Heart left ventricle (tissue), 16 donors: Measurements from ENCODE around the gene RAD51B. TPM values are rescaled to one million over a fixed set of nuclear protein-coding genes. Genes with fewer than 3 reads are reported as not detected.
A peak's percentile ranks its signal among the peaks of the same experiment; 100 is the strongest.

Experiments used
- ATAC-seq, 4 donors: fragments of 200-7000 bp; cut with Tn5 transposase; one replicate each; pipeline ENCODE4 v1.9.1; 2020 to 2022; ENCODE audit warnings: moderate library complexity in 4 of 4, mild to moderate bottlenecking in 3 of 4, moderate number of reproducible peaks in 1 of 4
- DNase-seq, 5 donors: peaks; one replicate each; pipeline ENCODE4 v3.0.0-alpha.2; 2020
- H3K27ac ChIP-seq, 12 donors: fragments of 200-600 bp; sonication (generic) in 4 of 12; one replicate each; pipeline versions ENCODE4 v1.5.0 to v1.8.0; 2016 to 2022; ENCODE audit warnings: mild to moderate bottlenecking in 2 of 12
- H3K27me3 ChIP-seq, 9 donors: fragments of 200-600 bp; sonication (generic) in 2 of 9; one replicate each; pipeline versions ENCODE4 v1.5.1 to v1.8.0; 2016 to 2022; ENCODE audit warnings: mild to moderate bottlenecking in 3 of 9
- H3K36me3 ChIP-seq, 9 donors: fragments of 200-600 bp; sonication (generic) in 2 of 9; one replicate each; pipeline versions ENCODE4 v1.5.0 to v1.8.0; 2018 to 2022; ENCODE audit warnings: mild to moderate bottlenecking in 2 of 9
- H3K4me1 ChIP-seq, 12 donors: fragments of 200-600 bp; sonication (generic) in 4 of 12; one replicate each; pipeline versions ENCODE4 v1.5.0 to v1.8.0; 2016 to 2022; ENCODE audit warnings: mild to moderate bottlenecking in 3 of 12
- H3K4me3 ChIP-seq, 12 donors: fragments of 200-600 bp; sonication (generic) in 4 of 12; one replicate each; pipeline versions ENCODE4 v1.5.0 to v1.8.0; 2017 to 2022; ENCODE audit warnings: mild to moderate bottlenecking in 9 of 12, moderate library complexity in 4 of 12
- H3K9me3 ChIP-seq, 12 donors: fragments of 200-600 bp; sonication (generic) in 4 of 12; one replicate each; pipeline versions ENCODE4 v1.5.0 to v1.8.0; 2016 to 2022; ENCODE audit warnings: mild to moderate bottlenecking in 1 of 12
- POLR2A ChIP-seq, 2 donors: fragments of 450-650 bp; IDR thresholded peaks; one replicate each; pipeline ENCODE4 v1.6.1; 2017; ENCODE audit warnings: antibody characterized with exemption in 2 of 2, mild to moderate bottlenecking in 2 of 2, moderate library complexity in 2 of 2
- WGBS, 4 donors: extraction: QIAGEN DNeasy Blood & Tissue Kit in 2 of 4; methylation state at CpG; one replicate each; pipeline versions ENCODE4 v1.1.5 to v1.1.7; 2013 to 2018; 5-methylcytosine and 5-hydroxymethylcytosine counted together
- intact Hi-C, 10 donors: fragments of 100-400 bp; cut with DNase I; formaldehyde crosslinking; loops; one replicate each; pipeline versions ENCODE4 v1.11.1 to v1.14.2; 2022
- polyA plus RNA-seq, 2 donors: library from polyadenylated mRNA; stranded (reverse); fragments of 200-250 nt; gene quantifications; one replicate each; pipeline ENCODE4 v1.2.3, GENCODE V29; 2013
- total RNA-seq, 9 donors: library from RNA; depleted of rRNA in 2 of 9; stranded (reverse); fragments of >200 nt in 2 of 9; fragmentation: NEBNext Ultra II Directional in 3 of 9; extraction: Animal tissue kit (Norgen Biotek cat#: 25700) in 3 of 9; gene quantifications; one replicate each; pipeline versions ENCODE4 v1.1.0 to v1.2.4, GENCODE V29; 2016 to 2023
- TF ChIP-seq, protein P1 (sequence below), 12 donors: fragments of 200-600 bp; sonication (generic) in 4 of 12; IDR thresholded peaks; one replicate each; pipeline versions ENCODE4 v1.5.0 to v1.8.0; 2018 to 2022; ENCODE audit warnings: antibody characterized with exemption in 12 of 12, mild to moderate bottlenecking in 5 of 12
- donor health status: ischemic (EF 13 %, LVEDD 7.1; RV severe dilation, severe dysfunction).
- donor health status: healthy with polysubstance abuse.
- donor health status: DM: no; HTN: yes; CAD: no.
- donor health status: DM: no; HTN: no; CAD: no.
- donor health status: ischemic (EF 25% LVEDD 6.9; RV normal size, moderate dysfunction).
- donor health status: ischemic (EF 25% LVEDD 5.7; RV mildly dilated, moderate dysfunction).
- donor health status: healthy.
- donor health status: DM: yes; HTN: yes; CAD: no.
- donor health status: ischemic (EF 35%, LVEDD 5.7; RV mildly dilated, moderate dysfunction).
- donor health status: nonischemic (EF 11% LVEDD 7.7; RV severe dilation, severe dysfunction).
- donor health status: DM: yes; HTN: yes; CAD: no.
- donor health status: PGD.
- donor health status: ischemic (EF 29% LVEDD 5.4; RV normal size, mild dysfunction).
- donor health status: nonischemic (EF 23%, LVEDD 6.1; RV moderate dilation, normal function).

Gene RAD51B
- total and polyA plus RNA-seq, 11 donors, result 1.3 to 11.3 (median 3.2) TPM

GRCh38 chr14:68707482-68707881, 887.9 kb downstream of the RAD51B start:
- Histone ChIP-seq H3K4me1 (peaks cover 0 to 38% (median 10%) of the 10 kb centered on the region in 12 donors), H3K4me3 (no peak overlapping the region), H3K27me3 (no peaks in the 10 kb centered on the region), H3K9me3 (no peaks in the 10 kb centered on the region), H3K27ac (peak overlapping the region in 6 of 12 donors; percentile 2 to 45 (median 26)), H3K36me3 (no peaks in the 10 kb centered on the region)
- 73 to 87% (median 81%) methylated on average over 4 of the region's 4 CpGs for WGBS, 4 donors
- DNase-seq, result no peak
- TF ChIP-seq, protein P1, sequence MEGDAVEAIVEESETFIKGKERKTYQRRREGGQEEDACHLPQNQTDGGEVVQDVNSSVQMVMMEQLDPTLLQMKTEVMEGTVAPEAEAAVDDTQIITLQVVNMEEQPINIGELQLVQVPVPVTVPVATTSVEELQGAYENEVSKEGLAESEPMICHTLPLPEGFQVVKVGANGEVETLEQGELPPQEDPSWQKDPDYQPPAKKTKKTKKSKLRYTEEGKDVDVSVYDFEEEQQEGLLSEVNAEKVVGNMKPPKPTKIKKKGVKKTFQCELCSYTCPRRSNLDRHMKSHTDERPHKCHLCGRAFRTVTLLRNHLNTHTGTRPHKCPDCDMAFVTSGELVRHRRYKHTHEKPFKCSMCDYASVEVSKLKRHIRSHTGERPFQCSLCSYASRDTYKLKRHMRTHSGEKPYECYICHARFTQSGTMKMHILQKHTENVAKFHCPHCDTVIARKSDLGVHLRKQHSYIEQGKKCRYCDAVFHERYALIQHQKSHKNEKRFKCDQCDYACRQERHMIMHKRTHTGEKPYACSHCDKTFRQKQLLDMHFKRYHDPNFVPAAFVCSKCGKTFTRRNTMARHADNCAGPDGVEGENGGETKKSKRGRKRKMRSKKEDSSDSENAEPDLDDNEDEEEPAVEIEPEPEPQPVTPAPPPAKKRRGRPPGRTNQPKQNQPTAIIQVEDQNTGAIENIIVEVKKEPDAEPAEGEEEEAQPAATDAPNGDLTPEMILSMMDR (IDR thresholded peaks at IDR 0.05), result no peak
- TF ChIP-seq POLR2A (IDR thresholded peaks at IDR 0.05), result no peak
- intact Hi-C loops, result no loop called here
- ATAC-seq, result no peak

- ATAC-seq (no peak), DNase-seq (no peak)
- peaks cover 0 to 38% (median 10%) of the 10 kb centered on the region in 12 donors for H3K4me1 ChIP-seq
- H3K9me3 ChIP-seq, result no peaks in the 10 kb centered on the region
- no peaks in the 10 kb centered on the region for H3K36me3 ChIP-seq
- H3K27ac ChIP-seq, result peak overlapping the region in 1 of 12 donors; percentile 45
- no peaks in the 10 kb centered on the region for H3K27me3 ChIP-seq
- 78 to 96% (median 85%) methylated on average over 2 to 5 of the region's 5 CpGs for WGBS, 4 donors
- intact Hi-C loops, result no loop called here
- H3K4me3 ChIP-seq, result no peak overlapping the region
- no peak for TF ChIP-seq POLR2A (IDR thresholded peaks at IDR 0.05)
- TF ChIP-seq, protein P1 (IDR thresholded peaks at IDR 0.05), result no peak
Observed at GRCh38 chr14:68708343-68708742, 888.8 kb downstream of the RAD51B start.

DNA sequence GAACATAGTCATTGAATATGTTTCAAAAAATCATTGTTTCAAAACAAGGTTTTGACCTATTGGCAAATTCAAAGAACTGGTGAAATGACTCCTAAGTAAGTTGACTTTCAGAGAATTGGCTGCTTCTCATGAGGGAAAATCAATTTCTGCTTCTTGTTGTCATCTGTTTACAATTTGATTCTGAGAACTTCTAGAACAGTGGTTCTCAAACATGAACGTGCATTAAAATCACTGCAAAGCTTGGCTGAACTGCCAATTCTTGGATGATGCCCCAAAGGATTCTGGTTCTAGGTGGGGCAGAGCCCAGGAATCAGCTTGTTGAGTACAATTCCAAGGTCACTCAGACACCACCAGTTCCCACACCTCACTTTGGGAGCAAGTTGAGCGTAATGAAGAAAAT, 889.4 kb downstream of the RAD51B start:
- 80 to 95% (median 90%) methylated on average over 2 of the region's 2 CpGs for WGBS, 4 donors
- H3K36me3 ChIP-seq, result no peaks in the 10 kb centered on the region
- H3K4me3 ChIP-seq, result no peak overlapping the region
- DNase-seq, result no peak
- H3K27ac ChIP-seq, result no peak overlapping the region
- no peak for ATAC-seq
- intact Hi-C loops, result no loop called here
- H3K27me3 ChIP-seq, result no peaks in the 10 kb centered on the region
- H3K9me3 ChIP-seq, result no peaks in the 10 kb centered on the region
- TF ChIP-seq, protein P1 (IDR thresholded peaks at IDR 0.05), result no peak
- TF ChIP-seq POLR2A (IDR thresholded peaks at IDR 0.05), result no peak
- H3K4me1 ChIP-seq, result peaks cover 0 to 44% (median 10%) of the 10 kb centered on the region in 12 donors

GRCh38 chr14:68710776-68711175, 891.2 kb downstream of the RAD51B start:
- ATAC-seq (no peak), DNase-seq (no peak)
- H3K4me1 ChIP-seq, result peaks cover 0 to 44% (median 8%) of the 10 kb centered on the region in 12 donors
- TF ChIP-seq, protein P1 (IDR thresholded peaks at IDR 0.05), result no peak
- no peak for TF ChIP-seq POLR2A (IDR thresholded peaks at IDR 0.05)
- H3K27me3 ChIP-seq, result no peaks in the 10 kb centered on the region
- intact Hi-C loops, result no loop called here
- H3K9me3 ChIP-seq, result no peaks in the 10 kb centered on the region
- H3K4me3 ChIP-seq, result no peak overlapping the region
- 91 to 95% (median 93%) methylated on average over 6 of the region's 6 CpGs for WGBS, 4 donors
- no peak overlapping the region for H3K27ac ChIP-seq
- no peaks in the 10 kb centered on the region for H3K36me3 ChIP-seq
